ENCODE results near the gene BBS9. TPM values are rescaled to one million over a fixed set of nuclear protein-coding genes. Genes with fewer than 3 reads are reported as not detected.
"Not testable (repeated sequence)": the region's sequence is repeated elsewhere in the genome, so short reads cannot be mapped to it uniquely, and the experiment has no call there.

The BBS9 gene
- total RNA-seq, 2 experiments from 2014 or later, result 16.0 to 20.4 TPM

- peaks cover 11 to 23% of the 10 kb centered on the region in 2 experiments for H3K9me3 ChIP-seq (ENCODE audit: control insufficient read depth in 1 of 2, insufficient read depth in 1 of 2, low read length in 2 of 2)
- no peak for TF ChIP-seq CTCF (IDR thresholded peaks at IDR 0.05)
Measured at GRCh38 chr7:33300742-33301141, 171.4 kb downstream of the BBS9 start.

GRCh38 chr7:33303978-33304557 is 174.7 kb downstream of the BBS9 start:
- H3K27me3 ChIP-seq (ENCODE audit: control insufficient read depth in 1 of 2, insufficient read depth in 2 of 2, low read length in 2 of 2); H3K4me3 Mint-ChIP-seq; H3K27ac ChIP-seq (ENCODE audit: low read depth in 1 of 2, low read length in 2 of 2); H3K4me1 Mint-ChIP-seq (ENCODE audit: low read depth); H3K4me1 ChIP-seq (ENCODE audit: insufficient read depth, low read length); ATAC-seq (ENCODE audit: poor library complexity); H3K27ac Mint-ChIP-seq; DNase-seq; H3K4me3 ChIP-seq (ENCODE audit: low read length); POLR2A ChIA-PET; H3K27me3 Mint-ChIP-seq; CTCF ChIA-PET; H3K36me3 ChIP-seq (ENCODE audit: insufficient read depth, low read length); intact Hi-C loops (cut with DNase I, micrococcal nuclease): not testable (repeated sequence)
- Mint-ChIP-seq H3K36me3 (ENCODE audit: low read depth) (peaks cover 90% of the 10 kb centered on the region), H3K9me3 (peaks cover 24% of the 10 kb centered on the region)
- H3K9me3 ChIP-seq (ENCODE audit: control insufficient read depth in 1 of 2, insufficient read depth in 1 of 2, low read length in 2 of 2), result peaks cover 11 to 23% of the 10 kb centered on the region in 2 experiments

More at GRCh38 chr7:33300742-33301141, 171.4 kb downstream of the BBS9 start:
- H3K4me1 Mint-ChIP-seq (ENCODE audit: low read depth), result no peaks in the 10 kb centered on the region
- Histone ChIP-seq H3K27me3 (ENCODE audit: control insufficient read depth in 1 of 2, insufficient read depth in 2 of 2, low read length in 2 of 2) (no peaks in the 10 kb centered on the region), H3K4me1 (ENCODE audit: insufficient read depth, low read length) (no peaks in the 10 kb centered on the region), H3K36me3 (ENCODE audit: insufficient read depth, low read length) (no peaks in the 10 kb centered on the region), H3K4me3 (ENCODE audit: low read length) (no peak overlapping the region), H3K27ac (ENCODE audit: low read depth in 1 of 2, low read length in 2 of 2) (no peak overlapping the region)
- ATAC-seq (ENCODE audit: poor library complexity) (no peak), DNase-seq (no peak)
- H3K9me3 Mint-ChIP-seq, result peaks cover 23% of the 10 kb centered on the region
- no peak overlapping the region for H3K4me3 Mint-ChIP-seq
- CTCF ChIA-PET, result no interaction called here
- H3K27ac Mint-ChIP-seq, result no peak overlapping the region
- POLR2A ChIA-PET, result no interaction called here
- intact Hi-C loops (cut with DNase I, micrococcal nuclease), result no loop called here
- no peaks in the 10 kb centered on the region for H3K27me3 Mint-ChIP-seq
- H3K36me3 Mint-ChIP-seq (ENCODE audit: low read depth), result peaks cover 87% of the 10 kb centered on the region

- POLR2A ChIA-PET, result no interaction called here
- H3K9me3 Mint-ChIP-seq, result peaks cover 9% of the 10 kb centered on the region
- Histone ChIP-seq H3K4me3 (ENCODE audit: low read length) (no peak overlapping the region), H3K9me3 (ENCODE audit: control insufficient read depth in 1 of 2, insufficient read depth in 1 of 2, low read length in 2 of 2) (peaks cover 0 to 11% of the 10 kb centered on the region in 2 experiments), H3K4me1 (ENCODE audit: insufficient read depth, low read length) (no peaks in the 10 kb centered on the region), H3K27ac (ENCODE audit: low read depth in 1 of 2, low read length in 2 of 2) (no peak overlapping the region), H3K27me3 (ENCODE audit: control insufficient read depth in 1 of 2, insufficient read depth in 2 of 2, low read length in 2 of 2) (no peaks in the 10 kb centered on the region), H3K36me3 (ENCODE audit: insufficient read depth, low read length) (no peaks in the 10 kb centered on the region)
- TF ChIP-seq CTCF (IDR thresholded peaks at IDR 0.05), result no peak
- H3K4me1 Mint-ChIP-seq (ENCODE audit: low read depth), result no peaks in the 10 kb centered on the region
- H3K36me3 Mint-ChIP-seq (ENCODE audit: low read depth), result peaks cover 85% of the 10 kb centered on the region
- H3K4me3 Mint-ChIP-seq, result no peak overlapping the region
- no peak for DNase-seq
- intact Hi-C loops (cut with DNase I, micrococcal nuclease), result no loop called here
- no peak overlapping the region for H3K27ac Mint-ChIP-seq
- CTCF ChIA-PET, result no interaction called here
- H3K27me3 Mint-ChIP-seq, result no peaks in the 10 kb centered on the region
- ATAC-seq (ENCODE audit: poor library complexity), result no peak
Measured at GRCh38 chr7:33307205-33307604, 177.8 kb downstream of the BBS9 start.

DNA sequence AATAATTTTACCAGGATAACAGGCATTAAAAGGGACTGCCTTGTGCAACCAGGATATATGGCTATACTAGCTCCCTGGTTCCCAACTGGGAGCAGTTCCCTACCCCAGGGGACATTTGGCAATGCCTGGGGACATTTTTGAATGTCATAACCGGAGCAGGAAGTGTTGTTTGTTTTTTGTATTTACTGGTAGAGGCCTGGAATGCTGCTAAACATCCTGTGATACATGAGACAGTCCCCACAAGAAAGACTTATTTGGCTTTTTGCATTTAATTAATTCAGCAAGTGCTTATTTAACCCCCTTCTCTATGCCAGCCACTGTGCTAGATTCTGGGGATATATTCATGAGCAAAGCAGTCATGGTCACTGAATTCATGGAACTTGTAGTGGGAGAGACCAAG is 181.2 kb downstream of the BBS9 start:
- CTCF ChIA-PET, result no interaction called here
- intact Hi-C loops (cut with DNase I, micrococcal nuclease), result no loop called here
- no peak for TF ChIP-seq CTCF (IDR thresholded peaks at IDR 0.05)
- POLR2A ChIA-PET, result no interaction called here
- peaks cover 86% of the 10 kb centered on the region for H3K36me3 Mint-ChIP-seq (ENCODE audit: low read depth)
- H3K27ac Mint-ChIP-seq, result no peak overlapping the region
- no peaks in the 10 kb centered on the region for H3K4me1 Mint-ChIP-seq (ENCODE audit: low read depth)
- no peak overlapping the region for H3K4me3 Mint-ChIP-seq
- no peaks in the 10 kb centered on the region for H3K4me1 ChIP-seq (ENCODE audit: insufficient read depth, low read length)
- peaks cover 0 to 4% of the 10 kb centered on the region in 2 experiments for H3K9me3 ChIP-seq (ENCODE audit: control insufficient read depth in 1 of 2, insufficient read depth in 1 of 2, low read length in 2 of 2)
- H3K27ac ChIP-seq (ENCODE audit: low read depth in 1 of 2, low read length in 2 of 2), result no peak overlapping the region
- H3K9me3 Mint-ChIP-seq, result peaks cover 9% of the 10 kb centered on the region
- no peaks in the 10 kb centered on the region for H3K27me3 ChIP-seq (ENCODE audit: control insufficient read depth in 1 of 2, insufficient read depth in 2 of 2, low read length in 2 of 2)
- ATAC-seq (ENCODE audit: poor library complexity), result no peak
- H3K27me3 Mint-ChIP-seq, result no peaks in the 10 kb centered on the region
- no peak for DNase-seq
- peaks cover 9% of the 10 kb centered on the region for H3K36me3 ChIP-seq (ENCODE audit: insufficient read depth, low read length)
- H3K4me3 ChIP-seq (ENCODE audit: low read length), result no peak overlapping the region
